Neural progenitor cell (in vitro differentiated cells): ENCODE data around the gene FHL1. TPM values are rescaled to one million over a fixed set of nuclear protein-coding genes. Genes with fewer than 3 reads are reported as not detected.
A peak's percentile ranks its signal among the peaks of the same experiment; 100 is the strongest.

ENCODE experiments used
- DNase-seq: peaks from one replicate; pipeline ENCODE4 v3.0.0-alpha.2; 2016; ENCODE audit warnings: low spot score
- H2AFZ ChIP-seq: fragments of 200-600 bp; sonication (generic); replicated peaks from 2 replicates; pipeline ENCODE4 v1.6.1; 2016; ENCODE audit warnings: antibody characterized with exemption
- H3F3A ChIP-seq: fragments of 200-600 bp; sonication (generic); 2 replicates; pipeline ENCODE4 v1.6.1; 2016; ENCODE audit warnings: antibody characterized with exemption, low read depth
- H3K27ac ChIP-seq: fragments of 200-600 bp; sonication (generic); 2 replicates; pipeline ENCODE4 v1.5.1; 2016; ENCODE audit warnings: mild to moderate bottlenecking
- H3K27me3 ChIP-seq: fragments of 200-600 bp; sonication (generic); 2 replicates; pipeline ENCODE4 v1.6.1; 2016; ENCODE audit warnings: mild to moderate bottlenecking, moderate library complexity
- H3K36me3 ChIP-seq: fragments of 200-600 bp; sonication (generic); 2 replicates; pipeline ENCODE4 v1.5.1; 2016
- H3K4me1 ChIP-seq: fragments of 200-600 bp; sonication (generic); 2 replicates; pipeline ENCODE4 v1.6.1; 2016; ENCODE audit warnings: mixed run types
- H3K4me2 ChIP-seq: fragments of 200-600 bp; sonication (generic); 2 replicates; pipeline ENCODE4 v1.6.1; 2016
- H3K4me3 ChIP-seq: fragments of 200-600 bp; sonication (generic); 2 replicates; pipeline ENCODE4 v1.5.1; 2016
- H3K79me2 ChIP-seq: fragments of 200-600 bp; sonication (generic); 2 replicates; pipeline ENCODE4 v1.6.1; 2016; ENCODE audit warnings: low read depth
- H3K9ac ChIP-seq: fragments of 200-600 bp; sonication (generic); 2 replicates; pipeline ENCODE4 v1.6.1; 2016
- H3K9me3 ChIP-seq: fragments of 200-600 bp; sonication (generic); 2 replicates; pipeline ENCODE4 v1.5.1; 2016; ENCODE audit warnings: low read depth
- H4K20me1 ChIP-seq: fragments of 200-600 bp; sonication (generic); 2 replicates; pipeline ENCODE4 v1.6.1; 2016; ENCODE audit warnings: low read depth
- H3K27ac Mint-ChIP-seq: 3 replicates; pipeline ENCODE4 v1.8.0; 2021; ENCODE audit warnings: mixed read lengths
- H3K27me3 Mint-ChIP-seq: 2 replicates; pipeline ENCODE4 v1.8.0; 2022; ENCODE audit warnings: low read depth, mild to moderate bottlenecking, inconsistent platforms, moderate library complexity, mixed read lengths; ENCODE audit not compliant: insufficient read depth
- H3K36me3 Mint-ChIP-seq: 3 replicates; pipeline ENCODE4 v1.8.0; 2021; ENCODE audit warnings: mixed read lengths
- H3K4me1 Mint-ChIP-seq: 3 replicates; pipeline ENCODE4 v1.8.0; 2021; ENCODE audit warnings: mixed read lengths
- H3K4me3 Mint-ChIP-seq: 3 replicates; pipeline ENCODE4 v1.8.0; 2021; ENCODE audit warnings: mild to moderate bottlenecking, moderate library complexity, mixed read lengths
- H3K9me3 Mint-ChIP-seq: 3 replicates; pipeline ENCODE4 v1.8.0; 2020; ENCODE audit warnings: mixed read lengths
- CTCF ChIP-seq: fragments of 200-600 bp; sonication (generic); IDR thresholded peaks from 2 replicates; pipeline ENCODE4 v1.5.1; 2017; ENCODE audit warnings: antibody characterized with exemption, mild to moderate bottlenecking
- EZH2 ChIP-seq: fragments of 200-600 bp; sonication (generic); IDR thresholded peaks from 2 replicates; pipeline ENCODE4 v1.6.1; 2017; ENCODE audit warnings: antibody characterized with exemption, mild to moderate bottlenecking, moderate library complexity
- EZH2phosphoT487 ChIP-seq: fragments of 200-600 bp; sonication (generic); IDR thresholded peaks from 2 replicates; pipeline ENCODE4 v1.6.1; 2017; ENCODE audit warnings: antibody characterized with exemption
- total RNA-seq: library from RNA; depleted of rRNA; stranded (reverse); fragments of >200 nt; gene quantifications from 2 replicates; pipeline ENCODE4 v1.2.3, GENCODE V29; 2015; ENCODE audit warnings: low replicate concordance

Gene FHL1
- total RNA-seq, 1 donor from 2014 or later: 67.6 TPM

DNA sequence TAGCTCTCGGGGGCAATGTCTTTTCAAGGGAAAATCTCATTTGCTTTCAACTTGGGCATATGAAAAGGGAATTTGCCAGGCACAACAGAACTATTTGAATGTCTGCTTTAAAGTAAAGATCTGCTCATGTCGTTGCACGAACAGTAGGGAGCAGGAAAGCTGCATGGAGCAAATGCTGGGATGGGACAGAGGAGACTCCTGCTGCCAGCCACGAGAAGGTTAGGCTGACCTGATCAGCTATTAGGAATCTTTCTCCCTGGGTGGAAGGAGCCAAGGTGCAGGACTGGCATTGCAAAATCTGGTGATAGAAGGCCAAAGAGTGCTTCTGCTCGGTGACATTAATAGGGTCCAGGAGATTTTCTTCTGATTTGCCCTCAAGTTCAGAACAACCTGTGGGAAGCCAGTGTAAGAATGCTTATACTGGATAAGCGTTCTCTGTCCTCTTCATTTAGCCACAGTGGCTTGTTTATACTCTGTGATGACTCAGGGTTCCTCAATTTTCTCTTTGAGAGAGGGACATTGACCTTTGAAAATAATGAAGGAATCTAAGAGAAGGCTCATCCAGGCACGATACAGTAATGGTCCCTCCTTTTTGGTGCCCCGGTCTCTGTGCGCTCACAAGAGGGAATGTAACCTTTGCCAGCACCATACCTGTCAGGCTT lies 22.9 kb downstream of the FHL1 start:
- Histone ChIP-seq H3K79me2 (no peaks in the 10 kb centered on the region), H3K27ac (no peak overlapping the region), H3K36me3 (no peaks in the 10 kb centered on the region), H3K9ac (no peak overlapping the region), H2AFZ (no peak overlapping the region), H3K4me1 (peaks cover 13% of the 10 kb centered on the region), H4K20me1 (peaks cover 16% of the 10 kb centered on the region), H3K27me3 (no peaks in the 10 kb centered on the region), H3F3A (no peaks in the 10 kb centered on the region), H3K4me3 (no peak overlapping the region), H3K4me2 (no peak overlapping the region), H3K9me3 (no peaks in the 10 kb centered on the region)
- H3K4me3 Mint-ChIP-seq: peak overlapping the region; percentile 51
- H3K27ac Mint-ChIP-seq: peak overlapping the region; percentile 48
- H3K36me3 Mint-ChIP-seq: no peaks in the 10 kb centered on the region
- H3K27me3 Mint-ChIP-seq: peaks cover 6% of the 10 kb centered on the region
- no peak for TF ChIP-seq EZH2phosphoT487
- TF ChIP-seq CTCF: no peak
- no peak for TF ChIP-seq EZH2
- H3K9me3 Mint-ChIP-seq: peaks cover 7% of the 10 kb centered on the region
- no peak for DNase-seq
- H3K4me1 Mint-ChIP-seq: peaks cover 56% of the 10 kb centered on the region

GRCh38 chrX:136171420-136171819 lies 24.1 kb downstream of the FHL1 start:
- H2AFZ ChIP-seq: no peak overlapping the region
- no peaks in the 10 kb centered on the region for H3K36me3 ChIP-seq
- H3K9ac ChIP-seq: no peak overlapping the region
- H3K27me3 Mint-ChIP-seq: peaks cover 6% of the 10 kb centered on the region
- H3K36me3 Mint-ChIP-seq: no peaks in the 10 kb centered on the region
- peaks cover 12% of the 10 kb centered on the region for H4K20me1 ChIP-seq
- peaks cover 44% of the 10 kb centered on the region for H3K4me1 Mint-ChIP-seq
- DNase-seq: no peak
- H3K9me3 Mint-ChIP-seq: peaks cover 7% of the 10 kb centered on the region
- no peak overlapping the region for H3K4me2 ChIP-seq
- TF ChIP-seq CTCF: no peak
- TF ChIP-seq EZH2: no peak
- TF ChIP-seq EZH2phosphoT487: no peak
- H3K79me2 ChIP-seq: no peaks in the 10 kb centered on the region
- H3F3A ChIP-seq: no peaks in the 10 kb centered on the region
- no peak overlapping the region for H3K27ac ChIP-seq
- H3K9me3 ChIP-seq: no peaks in the 10 kb centered on the region
- H3K4me1 ChIP-seq: peaks cover 5% of the 10 kb centered on the region
- H3K4me3 ChIP-seq: no peak overlapping the region
- H3K27ac Mint-ChIP-seq: no peak overlapping the region
- no peak overlapping the region for H3K4me3 Mint-ChIP-seq
- no peaks in the 10 kb centered on the region for H3K27me3 ChIP-seq

DNA sequence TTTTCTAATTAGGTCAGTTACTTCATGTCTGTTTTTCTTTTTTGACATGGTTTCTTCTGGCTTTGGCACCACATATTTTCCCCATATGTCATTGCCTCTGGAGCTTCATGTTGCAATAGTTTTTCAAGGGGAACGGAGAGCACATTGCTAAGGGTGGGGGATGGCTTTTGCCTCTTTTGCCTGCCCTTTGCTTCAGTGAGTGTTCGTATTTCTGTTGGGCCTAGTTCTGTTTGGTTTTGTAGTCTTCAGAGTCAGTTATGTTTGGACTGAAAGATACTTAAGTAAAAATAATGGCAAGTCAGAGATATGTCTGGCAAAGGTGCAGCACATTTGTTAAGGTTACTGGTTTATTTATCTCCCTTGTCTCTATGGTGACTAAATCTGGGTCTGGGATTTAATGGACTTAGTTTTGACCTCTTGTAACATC lies 29.1 kb downstream of the FHL1 start:
- Histone ChIP-seq H2AFZ (no peak overlapping the region), H3K9me3 (peaks cover 5% of the 10 kb centered on the region), H4K20me1 (no peaks in the 10 kb centered on the region), H3K4me1 (no peaks in the 10 kb centered on the region), H3F3A (no peaks in the 10 kb centered on the region), H3K9ac (no peak overlapping the region), H3K4me3 (no peak overlapping the region), H3K4me2 (no peak overlapping the region), H3K27ac (no peak overlapping the region), H3K27me3 (no peaks in the 10 kb centered on the region), H3K79me2 (no peaks in the 10 kb centered on the region), H3K36me3 (no peaks in the 10 kb centered on the region)
- Mint-ChIP-seq H3K36me3 (peaks cover 6% of the 10 kb centered on the region), H3K27ac (no peak overlapping the region), H3K9me3 (peaks cover 2% of the 10 kb centered on the region), H3K4me3 (no peak overlapping the region), H3K4me1 (peaks cover 3% of the 10 kb centered on the region), H3K27me3 (no peaks in the 10 kb centered on the region)
- DNase-seq: no peak
- TF ChIP-seq EZH2phosphoT487 (no peak), EZH2 (no peak), CTCF (no peak)
